DND-41 (cell line): ENCODE results near the gene ETFDH.

Source experiments
- ATAC-seq: fragments of 200-7000 bp; cut with Tn5 transposase; 3 replicates; pipeline ENCODE4 v1.9.1; 2021; ENCODE audit warnings: low read depth; ENCODE audit not compliant: insufficient read depth
- DNase-seq: peaks from one replicate; pipeline ENCODE4 v3.0.0-alpha.2; 2020
- H2AFZ ChIP-seq: 2 replicates; pipeline ENCODE4 v1.6.0; 2012; ENCODE audit warnings: low read depth, low read length
- H3K27ac ChIP-seq: 2 replicates; pipeline ENCODE4 v1.5.1; 2012; ENCODE audit warnings: low read length, inconsistent platforms
- H3K27me3 ChIP-seq: fragments of 200-600 bp; sonication (generic); 2 replicates; pipeline ENCODE4 v1.6.0; 2012; ENCODE audit warnings: low read length, mild to moderate bottlenecking, inconsistent platforms; ENCODE audit not compliant: insufficient read depth, poor library complexity
- H3K36me3 ChIP-seq: 2 replicates; pipeline ENCODE4 v1.5.1; 2012; ENCODE audit warnings: low read length, inconsistent platforms; ENCODE audit not compliant: insufficient read depth
- H3K4me1 ChIP-seq: 2 replicates; pipeline ENCODE4 v1.5.1; 2012; ENCODE audit warnings: mild to moderate bottlenecking, low read length; ENCODE audit not compliant: insufficient read depth
- H3K4me2 ChIP-seq: 2 replicates; pipeline ENCODE4 v1.6.0; 2012; ENCODE audit warnings: mild to moderate bottlenecking, moderate library complexity, low read length, inconsistent platforms; ENCODE audit not compliant: insufficient read depth
- H3K4me3 ChIP-seq, 2 experiments: fragments of 200-600 bp in 1 of 2; shearing (Covaris generic) in 1 of 2; 2 replicates each; pipeline ENCODE4 v1.5.1; 2012 to 2016; ENCODE audit warnings: inconsistent platforms in 2 of 2, low read length in 2 of 2, mild to moderate bottlenecking in 2 of 2, low read depth in 1 of 2, moderate library complexity in 1 of 2
- H3K79me2 ChIP-seq: 2 replicates; pipeline ENCODE4 v1.6.0; 2012; ENCODE audit warnings: low read length, inconsistent platforms; ENCODE audit not compliant: insufficient read depth
- H3K9ac ChIP-seq: 2 replicates; pipeline ENCODE4 v1.6.0; 2012; ENCODE audit warnings: low read depth, mild to moderate bottlenecking, inconsistent platforms, low read length, moderate library complexity
- H3K9me3 ChIP-seq: 2 replicates; pipeline ENCODE4 v1.5.1; 2012; ENCODE audit warnings: low read length, moderate library complexity, mild to moderate bottlenecking, inconsistent platforms; ENCODE audit not compliant: insufficient read depth, severe bottlenecking
- H4K20me1 ChIP-seq: 2 replicates; pipeline ENCODE4 v1.6.0; 2012; ENCODE audit warnings: low read length; ENCODE audit not compliant: insufficient read depth
- CTCF ChIP-seq: IDR thresholded peaks from 2 replicates; pipeline ENCODE4 v1.5.1; 2012; ENCODE audit warnings: borderline replicate concordance, low read length, moderate library complexity, mild to moderate bottlenecking; ENCODE audit not compliant: poor library complexity, severe bottlenecking; ENCODE audit errors: extremely low read depth
- EZH2 ChIP-seq: IDR thresholded peaks from 3 replicates; pipeline ENCODE4 v1.6.1; 2012; ENCODE audit warnings: borderline replicate concordance, low read depth, mild to moderate bottlenecking, moderate library complexity, low read length, inconsistent platforms; ENCODE audit not compliant: severe bottlenecking

Gene ETFDH

GRCh38 chr4:158676076-158676475 lies 4.0 kb downstream of the ETFDH start:
- peaks cover 17% of the 10 kb centered on the region for H3K4me1 ChIP-seq
- DNase-seq (no peak), ATAC-seq (no peak)
- H3K9me3 ChIP-seq = no peaks in the 10 kb centered on the region
- H3K79me2 ChIP-seq = peaks cover 29% of the 10 kb centered on the region
- H3K4me2 ChIP-seq = no peak overlapping the region
- no peaks in the 10 kb centered on the region for H3K36me3 ChIP-seq
- TF ChIP-seq CTCF = no peak
- no peak overlapping the region for H3K9ac ChIP-seq
- no peak overlapping the region for H3K27ac ChIP-seq
- H4K20me1 ChIP-seq = peaks cover under 1% of the 10 kb centered on the region; the same call in 1 of the 2 replicates
- H3K4me3 ChIP-seq = no peak overlapping the region
- no peaks in the 10 kb centered on the region for H3K27me3 ChIP-seq
- no peak overlapping the region for H2AFZ ChIP-seq

- no peak for TF ChIP-seq CTCF
- no peak for TF ChIP-seq EZH2
Measured at GRCh38 chr4:158678767-158679166, 6.7 kb downstream of the ETFDH start.

GRCh38 chr4:158681629-158682028 lies 9.5 kb downstream of the ETFDH start:
- no peak overlapping the region for H3K9ac ChIP-seq
- no peaks in the 10 kb centered on the region for H3K27me3 ChIP-seq
- H3K36me3 ChIP-seq = peaks cover 8% of the 10 kb centered on the region; the same call in 1 of the 2 replicates
- H3K4me1 ChIP-seq = no peaks in the 10 kb centered on the region
- no peak overlapping the region for H3K4me2 ChIP-seq
- H3K27ac ChIP-seq = no peak overlapping the region
- no peak for ATAC-seq
- H4K20me1 ChIP-seq = no peaks in the 10 kb centered on the region; the same call in 1 of the 2 replicates
- DNase-seq = no peak
- H3K79me2 ChIP-seq = peaks cover 4% of the 10 kb centered on the region; the same call in 1 of the 2 replicates
- TF ChIP-seq CTCF = no peak
- no peak for TF ChIP-seq EZH2
- H3K4me3 ChIP-seq = no peak overlapping the region
- no peak overlapping the region for H2AFZ ChIP-seq
- H3K9me3 ChIP-seq = no peaks in the 10 kb centered on the region

More at GRCh38 chr4:158678767-158679166, 6.7 kb downstream of the ETFDH start:
- Histone ChIP-seq H3K27ac (no peak overlapping the region), H3K9ac (no peak overlapping the region), H3K79me2 (peaks cover 8% of the 10 kb centered on the region), H3K4me2 (no peak overlapping the region), H3K36me3 (no peaks in the 10 kb centered on the region), H4K20me1 (no peaks in the 10 kb centered on the region; the same call in 1 of the 2 replicates), H2AFZ (no peak overlapping the region), H3K27me3 (no peaks in the 10 kb centered on the region), H3K4me3 (no peak overlapping the region), H3K4me1 (peaks cover 4% of the 10 kb centered on the region), H3K9me3 (no peaks in the 10 kb centered on the region)
- ATAC-seq (no peak), DNase-seq (no peak)

- no peak overlapping the region for H3K9ac ChIP-seq
- ATAC-seq = no peak
- H3K27me3 ChIP-seq = no peaks in the 10 kb centered on the region
Measured at GRCh38 chr4:158682066-158682465, 10.0 kb downstream of the ETFDH start.

More at GRCh38 chr4:158682066-158682465, 10.0 kb downstream of the ETFDH start:
- Histone ChIP-seq H3K9me3 (no peaks in the 10 kb centered on the region), H3K79me2 (0 out of 2 replicates have a peak, but pooled peaks cover 2% of the 10 kb centered on the region), H3K36me3 (peaks cover 8% of the 10 kb centered on the region; the same call in 1 of the 2 replicates), H4K20me1 (no peaks in the 10 kb centered on the region; the same call in 1 of the 2 replicates), H3K27ac (no peak overlapping the region), H3K4me3 (no peak overlapping the region), H2AFZ (no peak overlapping the region), H3K4me2 (no peak overlapping the region), H3K4me1 (no peaks in the 10 kb centered on the region)
- no peak for DNase-seq
- TF ChIP-seq CTCF (no peak), EZH2 (no peak)
